Stimulated activated CD4-positive, alpha-beta T cell treated with anti-CD3 and anti-CD28 coated beads, Interleukin-15, amount 100 ng/mL, for 1 hour (primary cell): ENCODE measurements around the gene TOMM7.
"Not testable (repeated sequence)": the region's sequence is repeated elsewhere in the genome, so short reads cannot be mapped to it uniquely, and the experiment has no call there.

Experiments used
- DNase-seq, 2 donors: peaks; one replicate each; pipeline ENCODE4 v3.0.0-alpha.2; 2020; ENCODE audit warnings: low read depth in 1 of 2, low spot score in 1 of 2

Gene TOMM7

DNA sequence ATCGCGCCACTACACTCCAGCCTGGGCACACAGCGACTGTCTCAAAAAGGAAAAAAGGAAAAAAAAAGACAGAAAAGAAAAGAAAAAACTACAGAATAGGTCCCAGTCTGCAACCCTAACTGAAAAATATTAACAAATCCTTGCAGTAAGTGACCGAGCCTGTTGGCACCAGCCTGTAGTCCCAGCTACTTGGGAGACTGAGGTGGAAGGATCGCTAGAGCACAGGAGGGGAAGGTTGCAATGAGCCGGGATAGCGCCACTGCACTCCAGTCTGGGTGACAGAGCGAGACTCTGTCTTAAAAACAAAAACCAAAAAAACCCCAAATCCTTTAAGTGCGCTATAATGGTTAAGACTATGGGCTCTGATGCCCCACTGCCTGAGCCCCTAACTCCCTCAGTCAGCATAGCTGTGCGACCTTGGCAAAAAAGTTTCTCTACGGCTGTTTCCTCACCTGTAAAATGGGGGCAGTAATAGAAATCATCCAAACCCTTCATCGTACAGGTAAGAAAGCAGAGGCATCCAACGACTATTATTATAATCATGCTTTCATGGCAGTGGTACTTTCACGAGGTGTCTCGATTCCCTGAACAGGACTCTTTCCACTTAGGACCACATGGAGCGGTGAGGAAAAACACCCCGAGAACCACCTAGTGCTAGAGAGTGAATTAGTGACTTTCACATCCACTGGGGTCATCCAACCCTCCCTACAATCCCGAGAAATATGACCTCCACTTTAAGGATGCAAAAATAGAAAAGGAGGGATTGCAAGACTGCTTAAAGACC lies 755 bp downstream of the TOMM7 start:
- no peak for DNase-seq

DNA sequence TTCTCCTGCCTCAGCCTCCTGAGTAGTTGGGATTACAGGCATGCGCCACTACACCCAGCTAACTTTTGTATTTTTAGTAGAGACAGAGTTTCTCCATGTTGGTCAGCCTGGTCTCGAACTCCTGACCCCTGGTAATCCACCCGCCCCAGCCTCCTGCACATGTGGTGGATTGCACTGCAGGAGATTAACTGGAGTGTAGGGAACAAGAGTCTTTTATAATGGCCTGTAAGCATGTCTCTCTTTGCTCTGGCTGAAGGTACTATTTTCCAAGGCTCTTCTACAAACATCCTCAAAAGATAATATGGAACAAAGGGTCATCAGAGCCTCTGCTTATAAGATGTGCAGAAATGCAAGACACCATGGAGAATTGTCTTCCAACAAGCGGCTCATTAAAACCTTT lies 3.2 kb downstream of the TOMM7 start:
- no peak for DNase-seq

DNA sequence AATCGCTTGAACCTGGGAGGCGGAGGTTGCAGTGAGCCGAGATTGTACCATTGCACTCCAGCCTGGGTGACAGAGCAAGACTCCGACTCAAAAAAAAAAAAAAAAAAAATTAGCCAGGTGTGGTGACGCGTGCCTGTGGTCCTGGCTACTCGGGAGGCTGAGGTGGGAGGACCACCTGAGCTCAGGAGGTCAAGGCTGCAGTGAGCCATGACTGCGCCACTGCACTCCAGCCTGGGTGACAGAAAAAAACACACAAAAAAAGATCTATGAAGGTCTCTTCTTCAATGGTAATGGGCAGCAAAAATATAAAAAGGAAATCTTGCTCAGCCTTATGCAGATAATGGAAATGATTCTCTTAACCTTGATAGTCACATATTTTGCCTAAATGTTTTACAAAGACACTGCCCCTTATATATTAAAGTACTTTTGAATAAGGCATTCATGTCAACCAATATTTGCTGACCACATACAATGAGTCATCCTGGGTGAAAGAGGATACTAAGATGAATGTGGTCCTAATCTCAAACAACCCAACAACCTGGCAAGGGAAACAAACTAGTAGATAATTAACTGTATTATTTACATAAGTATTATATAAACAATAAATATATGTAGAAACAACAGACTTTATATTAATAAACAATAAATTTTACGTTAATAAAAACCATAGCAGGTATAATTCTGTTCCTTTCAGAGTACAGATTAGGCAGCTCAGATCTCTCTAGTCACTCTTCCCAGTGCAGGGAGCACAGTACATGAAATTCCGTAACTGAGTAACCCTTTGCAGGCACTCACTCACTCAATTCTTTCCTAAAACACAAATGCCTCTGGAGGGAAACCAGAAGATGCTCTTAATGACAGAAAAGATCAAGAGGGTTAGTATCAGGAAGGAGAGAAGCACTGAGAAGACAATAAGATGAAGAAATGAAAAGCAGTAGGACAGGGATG lies 8.1 kb downstream of the TOMM7 start:
- DNase-seq = no peak

DNA sequence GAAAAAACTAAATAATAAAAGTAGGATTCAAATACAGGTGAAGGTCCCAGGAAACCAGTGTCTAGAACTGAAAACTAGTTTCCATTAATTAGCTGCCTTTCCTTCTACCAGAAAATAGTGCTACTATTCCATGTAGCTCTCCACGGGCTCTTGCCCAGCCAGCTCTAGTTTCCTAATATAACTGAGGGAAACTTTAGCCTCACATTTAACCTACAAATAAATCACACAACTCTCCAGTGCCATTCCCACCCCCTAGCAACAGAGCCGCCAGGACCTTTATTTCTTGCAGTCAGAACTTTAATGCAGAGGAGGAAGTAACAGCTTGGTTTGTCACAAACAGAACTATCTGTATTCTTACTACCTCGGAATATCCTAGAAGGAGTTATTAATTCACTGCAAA lies 10.3 kb downstream of the TOMM7 start:
- no peak for DNase-seq

DNA sequence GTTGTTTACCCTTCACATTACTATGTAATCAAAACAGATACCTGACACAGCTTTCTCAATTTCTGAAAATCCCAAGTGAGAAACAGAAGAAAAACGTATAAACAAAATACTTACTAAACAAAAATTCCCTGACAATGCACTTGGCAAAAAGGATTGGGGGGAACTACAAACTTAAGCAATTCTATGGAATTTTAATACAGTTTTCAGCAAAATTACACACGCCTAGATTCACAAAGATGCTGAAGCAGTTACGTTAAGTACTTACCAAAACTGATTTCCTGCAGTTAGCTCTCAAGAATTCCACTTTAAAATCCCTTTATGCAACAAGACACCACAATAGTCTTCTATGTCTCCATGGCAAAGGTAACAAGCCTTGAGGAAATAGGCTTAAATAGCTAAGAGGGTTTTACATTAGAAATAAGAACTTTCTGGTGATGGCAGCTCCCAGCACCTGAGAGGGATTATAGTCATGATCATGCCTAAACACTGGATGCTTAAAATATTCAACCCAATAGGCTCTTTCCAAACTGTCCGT lies 10.8 kb downstream of the TOMM7 start:
- DNase-seq = no peak

DNA sequence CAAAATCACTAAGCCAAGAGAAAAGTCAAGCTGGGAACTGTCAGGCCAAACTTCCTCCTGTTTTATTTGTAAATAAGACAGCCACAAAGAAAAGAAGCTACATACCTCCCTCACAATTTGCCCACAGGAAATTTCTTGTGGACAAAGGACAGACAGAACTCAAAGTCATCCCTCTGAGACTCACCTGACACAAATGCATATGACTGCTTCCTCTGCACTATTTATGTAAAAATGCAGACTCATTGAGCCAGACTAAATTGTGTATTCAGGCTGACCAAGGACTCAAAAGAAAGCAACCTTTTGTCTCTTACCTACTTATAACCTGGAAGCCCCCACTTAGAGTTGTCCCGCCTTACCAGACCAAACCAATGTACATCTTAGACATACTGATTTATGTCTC lies 11.8 kb downstream of the TOMM7 start:
- DNase-seq = no peak

DNA sequence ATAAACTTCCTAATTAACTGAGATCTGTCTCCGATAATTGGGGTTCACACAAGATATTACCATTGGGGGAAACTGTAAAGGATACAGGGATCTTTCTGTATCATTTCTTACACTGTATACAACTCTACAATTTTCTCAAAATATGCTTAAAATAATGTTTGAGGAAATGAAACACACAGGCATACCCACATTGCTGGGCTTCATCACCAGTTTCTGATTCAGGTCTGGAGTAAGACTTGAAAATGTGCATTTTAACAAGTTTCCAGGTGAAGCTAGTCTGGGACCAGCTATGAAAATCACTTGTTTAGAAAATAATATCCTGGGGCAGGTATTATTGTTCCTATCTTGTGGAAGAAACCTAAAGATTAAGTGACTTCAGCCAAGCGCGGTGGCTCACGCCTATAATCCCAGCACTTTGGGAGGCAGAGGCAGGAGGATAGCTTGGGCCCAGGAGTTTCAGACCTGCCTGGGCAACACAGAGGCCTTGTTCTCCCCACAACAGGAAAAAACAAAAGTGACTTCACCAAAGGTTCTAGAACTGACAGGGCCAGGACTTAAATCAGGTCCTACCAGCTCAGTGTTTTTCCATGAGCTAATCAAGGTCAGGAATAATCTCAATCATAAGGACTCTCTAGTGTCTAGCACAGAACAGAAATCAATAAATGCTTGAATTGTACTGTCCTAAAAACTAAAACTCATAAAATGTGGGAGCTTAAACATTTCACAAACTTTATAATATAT lies 12.6 kb downstream of the TOMM7 start:
- no peak for DNase-seq

DNA sequence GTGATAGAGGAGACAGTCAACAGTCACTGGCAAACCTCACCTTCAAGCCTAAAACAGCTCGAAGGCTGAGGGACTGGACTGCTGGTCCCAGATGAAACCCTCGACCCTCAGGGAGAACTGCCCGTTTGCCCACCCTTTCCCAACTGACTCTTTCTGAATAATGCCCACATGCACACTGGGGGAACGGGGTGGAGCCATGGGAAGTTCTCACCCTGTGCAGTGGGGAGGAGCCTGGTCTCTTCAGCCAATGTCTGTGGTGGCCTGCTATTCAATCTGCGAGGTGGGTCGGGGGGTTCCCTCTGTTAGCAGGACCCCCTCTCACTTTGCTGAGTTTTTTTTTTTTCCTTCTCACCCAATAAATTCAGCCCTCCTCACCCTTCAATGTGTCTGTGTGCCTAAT lies 14.5 kb downstream of the TOMM7 start:
- no peak for DNase-seq

DNA sequence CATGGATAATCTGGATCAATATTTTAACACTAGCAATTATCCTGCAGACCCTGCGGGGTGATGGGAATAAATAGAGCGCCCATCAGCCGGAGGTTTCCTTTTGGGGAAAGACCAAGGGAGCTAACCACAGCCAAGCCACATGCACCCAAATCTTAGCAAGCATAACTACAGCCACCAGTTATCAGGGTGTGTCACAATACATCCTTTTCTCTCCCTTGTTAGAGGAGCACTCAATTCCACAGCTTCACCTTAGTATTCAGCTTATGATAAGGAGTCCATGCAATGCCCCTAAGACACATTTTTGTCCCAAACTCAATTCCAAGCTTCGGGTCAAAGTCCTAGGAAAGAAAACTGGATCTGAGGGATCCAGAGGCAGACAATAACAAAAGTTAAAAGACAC lies 15.9 kb downstream of the TOMM7 start:
- no peak for DNase-seq

DNA sequence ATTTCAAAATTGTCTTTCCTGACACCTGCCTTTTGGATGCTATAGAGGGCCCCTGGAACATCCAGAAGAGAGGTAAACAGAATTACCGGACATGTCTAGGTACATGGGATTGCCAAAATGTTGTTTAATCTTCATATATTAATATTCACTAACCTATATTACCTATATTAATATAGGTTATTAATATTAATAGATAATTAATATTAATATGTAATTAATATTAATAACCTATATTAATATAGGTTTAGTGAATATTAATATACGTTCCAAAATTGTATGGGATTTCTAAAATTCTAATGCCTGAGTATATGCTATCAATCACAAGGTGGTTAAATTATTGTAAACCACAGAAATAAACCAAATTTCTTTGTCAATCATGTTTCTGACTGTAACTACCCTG lies 17.4 kb downstream of the TOMM7 start:
- no peak for DNase-seq

DNA sequence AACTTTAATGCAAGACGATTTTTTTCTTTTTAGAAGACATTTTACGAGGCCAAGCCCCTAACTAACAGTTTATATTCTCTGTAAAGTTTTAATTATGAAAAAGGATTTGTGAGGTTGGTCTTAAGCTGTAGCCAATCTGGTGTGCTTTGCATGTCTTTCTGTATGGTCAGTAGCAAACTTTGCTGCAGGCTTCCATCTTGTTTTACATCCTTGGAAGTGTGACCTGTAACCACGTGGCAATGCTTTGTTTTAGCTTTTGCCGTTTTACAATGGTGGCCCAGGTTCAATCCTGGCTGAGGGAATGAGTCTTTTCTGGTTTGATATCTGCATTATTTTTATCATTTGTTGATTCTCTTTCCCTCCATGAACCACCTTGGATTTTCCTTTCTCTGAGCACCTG lies 19.8 kb downstream of the TOMM7 start:
- not testable (repeated sequence) for DNase-seq

DNA sequence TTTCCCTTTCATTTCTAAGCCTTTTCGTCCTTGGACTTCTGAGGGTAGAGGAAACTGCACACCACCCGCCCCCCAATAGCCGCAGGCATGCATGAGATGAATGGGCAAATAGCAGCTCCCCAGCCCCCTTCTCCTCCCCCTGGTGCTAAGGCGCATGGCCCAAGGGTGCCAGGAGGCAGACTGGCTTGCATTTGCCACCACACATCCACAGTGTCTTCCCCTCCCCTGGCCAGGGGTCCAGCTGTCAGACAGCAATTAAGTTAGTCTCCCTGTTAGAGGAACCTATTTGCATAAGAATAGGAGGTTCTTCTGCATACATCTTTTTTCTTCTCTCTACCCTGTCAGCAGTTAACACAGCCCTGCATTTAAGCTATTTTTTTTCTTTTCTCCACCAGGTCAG lies 20.2 kb downstream of the TOMM7 start:
- DNase-seq = no peak

DNA sequence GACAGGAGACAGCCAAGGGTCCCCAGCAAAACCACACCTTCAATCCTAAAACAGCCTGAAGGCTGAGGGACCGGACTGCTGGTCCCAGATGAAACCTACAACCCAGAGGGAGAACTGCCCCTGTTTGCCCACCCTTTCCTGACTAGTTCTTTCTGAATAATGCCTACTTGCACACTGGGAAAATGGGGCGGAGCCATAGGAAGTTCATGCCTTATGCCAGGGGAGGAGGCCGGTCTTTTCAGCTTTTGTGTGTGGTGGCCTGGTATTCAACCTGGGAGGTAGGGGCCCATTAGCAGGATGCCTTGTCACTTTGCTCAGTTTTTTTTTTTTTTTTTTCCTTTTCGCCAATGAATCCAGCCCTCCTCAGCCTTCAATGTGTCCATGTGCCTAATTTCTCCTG lies 20.7 kb downstream of the TOMM7 start:
- DNase-seq = no peak

DNA sequence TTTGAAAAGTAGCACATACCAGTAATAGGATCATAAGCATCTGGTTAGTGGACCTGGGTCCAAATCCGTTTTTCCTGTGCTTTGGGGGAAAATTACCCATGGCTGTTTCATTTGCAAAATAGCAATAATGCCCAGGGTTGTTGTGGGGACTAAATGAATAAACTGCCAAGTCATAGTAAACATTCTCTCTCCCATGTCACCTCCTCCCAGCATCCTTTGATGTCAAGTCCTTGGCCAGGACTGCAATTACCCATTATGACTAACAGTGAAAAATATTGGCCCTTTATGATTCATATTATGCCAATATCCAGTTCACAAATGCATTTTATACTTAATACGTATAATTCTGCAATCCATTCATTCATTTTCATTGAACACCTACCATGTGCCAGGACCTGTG lies 23.0 kb downstream of the TOMM7 start:
- no peak for DNase-seq

DNA sequence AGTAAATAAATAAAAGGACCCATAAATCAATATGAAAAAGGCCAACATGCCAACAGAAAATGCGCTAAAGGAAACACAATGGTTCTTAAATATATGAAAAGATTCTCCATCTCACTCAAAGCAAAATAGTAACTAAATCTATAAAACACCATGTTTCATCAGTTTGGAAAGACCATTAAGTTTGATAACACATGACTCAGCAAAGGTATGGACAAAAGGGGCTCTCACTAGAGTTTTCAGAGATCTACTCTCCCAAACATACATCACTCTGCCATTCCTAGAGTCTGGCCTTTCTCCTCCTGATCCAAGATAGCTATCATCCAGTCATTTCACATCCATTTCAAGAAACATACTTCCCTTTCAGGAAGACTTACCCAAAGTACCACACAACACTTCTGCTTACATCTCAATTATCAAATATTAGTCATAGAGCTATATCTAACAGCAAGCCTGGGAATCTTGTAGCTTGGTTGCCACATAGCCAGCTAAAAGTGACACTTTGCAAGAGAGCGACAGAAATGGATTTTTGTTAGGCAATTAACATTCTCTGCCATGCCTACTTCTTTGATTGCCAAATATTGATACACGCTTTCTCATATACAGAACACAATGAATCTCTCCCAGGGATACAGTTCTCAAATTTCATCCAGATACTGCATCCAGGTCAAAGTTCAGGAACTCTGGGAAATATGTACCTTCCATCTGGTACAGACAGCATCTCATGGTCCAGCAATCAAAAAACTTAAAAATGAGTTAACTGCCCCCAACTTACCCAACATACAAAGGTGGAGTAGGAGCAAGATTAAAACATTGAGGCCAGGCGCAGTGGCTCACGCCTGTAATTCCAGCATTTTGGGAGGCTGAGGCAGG lies 28.8 kb downstream of the TOMM7 start:
- DNase-seq = no peak

DNA sequence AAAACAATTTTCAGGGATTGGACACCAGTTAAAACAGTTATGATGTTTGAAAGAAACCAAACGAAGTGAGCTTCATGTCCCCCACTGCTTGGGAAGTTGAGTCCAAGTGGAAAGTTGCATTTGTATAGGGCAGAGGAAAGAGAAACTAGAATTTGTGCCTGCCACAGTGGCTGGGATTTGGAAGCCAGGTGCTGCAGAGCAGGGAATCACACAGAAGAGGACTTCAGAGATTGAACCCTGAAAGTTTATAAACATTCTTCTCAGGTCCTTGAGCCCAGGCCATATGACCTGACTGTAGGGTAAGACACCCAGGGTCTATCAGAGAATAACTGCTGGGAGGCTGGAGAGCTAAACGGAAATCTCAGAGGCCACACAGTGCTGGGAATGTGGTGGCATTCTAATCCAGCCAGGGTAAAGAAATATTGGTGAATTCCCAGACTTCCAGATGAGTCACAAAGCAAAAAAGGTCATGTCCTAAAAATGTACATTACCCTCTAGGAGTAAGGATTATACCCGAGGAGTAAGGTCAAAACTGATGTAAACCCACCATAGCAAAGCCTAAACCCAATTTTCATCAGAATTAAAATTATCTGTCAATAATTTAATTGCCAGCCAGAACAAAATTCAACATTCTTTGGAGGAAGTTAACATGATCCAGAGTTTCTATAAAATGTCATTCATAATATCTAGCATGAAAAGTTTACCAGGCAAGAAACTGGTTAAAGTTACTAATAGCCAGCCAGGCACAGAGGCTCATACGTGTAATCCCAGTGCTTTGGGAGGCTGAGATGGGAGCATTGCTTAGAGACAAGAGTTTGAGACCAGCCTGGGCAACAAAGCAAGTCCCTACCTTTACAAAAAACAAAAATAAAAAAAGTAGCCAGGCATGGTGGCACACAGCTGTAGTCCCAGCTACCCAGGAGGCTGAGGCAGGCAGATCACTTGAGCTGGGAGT lies 31.2 kb downstream of the TOMM7 start:
- no peak for DNase-seq

DNA sequence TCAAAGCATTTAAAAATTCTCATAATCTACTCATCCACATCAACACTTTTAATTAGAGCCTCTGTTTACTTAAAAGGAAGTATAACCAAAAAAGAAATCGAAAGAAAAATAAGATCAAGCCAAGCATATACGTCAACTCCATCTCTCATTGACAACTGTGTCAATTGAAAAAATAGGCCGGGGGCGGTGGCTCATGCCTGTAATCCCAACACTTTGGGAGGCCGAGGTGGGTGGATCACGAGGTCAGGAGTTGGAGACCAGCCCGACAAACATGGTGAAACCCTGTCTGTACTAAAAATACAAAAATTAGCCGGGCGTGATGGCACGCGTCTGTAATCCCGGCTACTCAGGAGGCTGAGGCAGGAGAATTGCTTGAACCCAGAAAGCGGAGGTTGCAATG lies 32.0 kb downstream of the TOMM7 start:
- not testable (repeated sequence) for DNase-seq

DNA sequence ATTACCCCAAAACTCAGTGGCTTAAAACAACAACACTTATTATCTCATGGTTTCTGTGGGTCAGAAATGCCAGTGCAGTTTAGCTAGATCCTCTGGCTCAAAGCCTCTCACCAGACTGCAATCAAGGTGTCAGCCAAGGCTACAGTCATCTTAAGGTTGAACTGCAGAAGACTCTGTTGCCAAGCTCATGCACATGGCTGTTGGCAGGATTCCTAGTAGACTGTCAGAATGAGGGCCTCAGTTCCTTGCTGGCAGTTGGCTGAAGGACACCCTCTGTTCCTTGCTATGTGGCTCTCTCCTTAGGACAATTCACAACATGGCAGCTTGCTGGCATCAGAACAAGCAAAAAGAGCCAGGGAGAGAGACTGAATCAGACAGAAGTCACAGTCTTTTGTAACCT lies 34.7 kb downstream of the TOMM7 start:
- DNase-seq = no peak

DNA sequence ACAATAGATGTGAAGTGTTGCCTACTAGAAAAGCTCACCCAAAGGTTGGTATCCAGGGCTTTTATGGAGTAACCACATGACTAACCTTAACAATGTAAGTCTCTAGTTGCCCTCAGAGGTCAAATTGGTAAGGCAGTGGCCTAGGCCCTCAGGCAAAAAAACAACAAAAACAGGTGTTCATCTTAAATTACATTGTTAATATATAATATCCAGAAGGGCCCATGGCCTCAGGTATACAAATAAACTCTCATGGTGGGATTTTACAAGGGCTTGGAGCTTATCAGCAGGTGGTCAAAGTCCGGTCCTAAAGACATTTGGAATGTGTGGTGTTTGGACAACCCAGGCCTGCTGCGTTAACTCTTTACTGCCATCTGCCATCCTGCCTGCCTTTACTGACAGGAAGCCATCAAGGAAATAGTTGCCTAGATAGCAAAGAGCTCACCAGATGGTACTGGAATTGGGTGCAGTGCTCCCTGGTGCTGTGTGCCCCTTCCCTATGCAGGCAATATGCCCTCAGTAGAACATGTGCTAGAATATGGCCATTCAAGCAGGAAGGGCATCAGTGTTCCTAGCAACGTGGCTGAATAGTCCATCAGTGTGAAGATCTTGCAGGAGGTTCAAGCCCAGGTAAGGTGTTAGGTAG lies 36.2 kb downstream of the TOMM7 start:
- DNase-seq = no peak
